ENCODE results near the gene UQCRC2. TPM values are rescaled to one million over a fixed set of nuclear protein-coding genes. Genes with fewer than 3 reads are reported as not detected.
"Not testable (repeated sequence)": the region's sequence is repeated elsewhere in the genome, so short reads cannot be mapped to it uniquely, and the experiment has no call there.

UQCRC2 gene
- total RNA-seq, 1 experiment from 2014 or later: 27.1 TPM

GRCh38 chr16:21964353-21964752 is 11.2 kb downstream of the UQCRC2 start:
- in situ Hi-C loops (cut with HindIII; ENCODE audit: low pct_unique_long_range_greater_than_20kb, low sequenced_read_pairs): no loop called here
- DNase-seq (ENCODE audit: low read depth): no peak

- in situ Hi-C loops (cut with HindIII; ENCODE audit: low pct_unique_long_range_greater_than_20kb, low sequenced_read_pairs): no loop called here
- no peak for DNase-seq (ENCODE audit: low read depth)
Observed at GRCh38 chr16:21971856-21972255, 18.7 kb downstream of the UQCRC2 start.

- in situ Hi-C loops (cut with HindIII; ENCODE audit: low pct_unique_long_range_greater_than_20kb, low sequenced_read_pairs): no loop called here
- DNase-seq (ENCODE audit: low read depth): no peak
Observed at GRCh38 chr16:21973945-21974344, 20.8 kb downstream of the UQCRC2 start.

GRCh38 chr16:21980032-21980431 is 26.9 kb downstream of the UQCRC2 start:
- no peak for DNase-seq (ENCODE audit: low read depth)
- in situ Hi-C loops (cut with HindIII; ENCODE audit: low pct_unique_long_range_greater_than_20kb, low sequenced_read_pairs): no loop called here

GRCh38 chr16:21982108-21982507 is 28.9 kb downstream of the UQCRC2 start:
- in situ Hi-C loops (cut with HindIII; ENCODE audit: low pct_unique_long_range_greater_than_20kb, low sequenced_read_pairs): no loop called here
- DNase-seq (ENCODE audit: low read depth): no peak

- no peak for DNase-seq (ENCODE audit: low read depth)
- in situ Hi-C loops (cut with HindIII; ENCODE audit: low pct_unique_long_range_greater_than_20kb, low sequenced_read_pairs): no loop called here
Observed at GRCh38 chr16:21984062-21984461, 30.9 kb downstream of the UQCRC2 start.

GRCh38 chr16:21985524-21985923 is 32.4 kb downstream of the UQCRC2 start:
- in situ Hi-C loops (cut with HindIII; ENCODE audit: low pct_unique_long_range_greater_than_20kb, low sequenced_read_pairs): no loop called here

GRCh38 chr16:21986692-21987246 is 33.6 kb downstream of the UQCRC2 start:
- DNase-seq (ENCODE audit: low read depth): no peak
- in situ Hi-C loops (cut with HindIII; ENCODE audit: low pct_unique_long_range_greater_than_20kb, low sequenced_read_pairs): no loop called here

More at GRCh38 chr16:21985524-21985923, 32.4 kb downstream of the UQCRC2 start:
- DNase-seq (ENCODE audit: low read depth): no peak

- in situ Hi-C loops (cut with HindIII; ENCODE audit: low pct_unique_long_range_greater_than_20kb, low sequenced_read_pairs): no loop called here
Observed at GRCh38 chr16:21987498-21987897, 34.3 kb downstream of the UQCRC2 start.

GRCh38 chr16:21989133-21989532 is 36.0 kb downstream of the UQCRC2 start:
- in situ Hi-C loops (cut with HindIII; ENCODE audit: low pct_unique_long_range_greater_than_20kb, low sequenced_read_pairs): no loop called here
- no peak for DNase-seq (ENCODE audit: low read depth)

More at GRCh38 chr16:21987498-21987897, 34.3 kb downstream of the UQCRC2 start:
- DNase-seq (ENCODE audit: low read depth): no peak

GRCh38 chr16:21989751-21990150 is 36.6 kb downstream of the UQCRC2 start:
- in situ Hi-C loops (cut with HindIII; ENCODE audit: low pct_unique_long_range_greater_than_20kb, low sequenced_read_pairs): no loop called here

GRCh38 chr16:21990381-21990944 is 37.3 kb downstream of the UQCRC2 start:
- in situ Hi-C loops (cut with HindIII; ENCODE audit: low pct_unique_long_range_greater_than_20kb, low sequenced_read_pairs): no loop called here
- no peak for DNase-seq (ENCODE audit: low read depth)

More at GRCh38 chr16:21989751-21990150, 36.6 kb downstream of the UQCRC2 start:
- no peak for DNase-seq (ENCODE audit: low read depth)

- DNase-seq (ENCODE audit: low read depth): no peak
- in situ Hi-C loops (cut with HindIII; ENCODE audit: low pct_unique_long_range_greater_than_20kb, low sequenced_read_pairs): no loop called here
Observed at GRCh38 chr16:21991621-21992020, 38.5 kb downstream of the UQCRC2 start.

- in situ Hi-C loops (cut with HindIII; ENCODE audit: low pct_unique_long_range_greater_than_20kb, low sequenced_read_pairs): no loop called here
- no peak for DNase-seq (ENCODE audit: low read depth)
Observed at GRCh38 chr16:21994856-21995465, 41.8 kb downstream of the UQCRC2 start.

- DNase-seq (ENCODE audit: low read depth): no peak
- in situ Hi-C loops (cut with HindIII; ENCODE audit: low pct_unique_long_range_greater_than_20kb, low sequenced_read_pairs): no loop called here
Observed at GRCh38 chr16:21996923-21997696, 43.9 kb downstream of the UQCRC2 start.

- in situ Hi-C loops (cut with HindIII; ENCODE audit: low pct_unique_long_range_greater_than_20kb, low sequenced_read_pairs): no loop called here
- DNase-seq (ENCODE audit: low read depth): no peak
Observed at GRCh38 chr16:21997697-21998480, 44.7 kb downstream of the UQCRC2 start.

GRCh38 chr16:22001591-22001990 is 48.4 kb downstream of the UQCRC2 start:
- no peak for DNase-seq (ENCODE audit: low read depth)
- in situ Hi-C loops (cut with HindIII; ENCODE audit: low pct_unique_long_range_greater_than_20kb, low sequenced_read_pairs): no loop called here

GRCh38 chr16:22002047-22002446 is 48.9 kb downstream of the UQCRC2 start:
- DNase-seq (ENCODE audit: low read depth); in situ Hi-C loops (cut with HindIII; ENCODE audit: low pct_unique_long_range_greater_than_20kb, low sequenced_read_pairs): not testable (repeated sequence)

All from Caki2 (cell line).